ENCODE data around the gene CHKB. TPM values are rescaled to one million over a fixed set of nuclear protein-coding genes. Genes with fewer than 3 reads are reported as not detected.

CHKB gene
- total RNA-seq, 1 donor from 2014 or later = 36.1 TPM

GRCh38 chr22:50562523-50563412, 19.9 kb downstream of the CHKB start, which contains the start of gene SYCE3:
SYCE3 (minus strand) TSS chr22:50562919; CDS start chr22:50556405, 6,514 bp downstream.
- Histone ChIP-seq H3K4me3 (ENCODE audit: insufficient read depth, low read depth, low read length) (peak within 1 kb of the TSS; percentile 60), H3K9ac (ENCODE audit: low read length) (peak within 1 kb of the TSS; percentile 29), H3K4me2 (ENCODE audit: low read length) (peak within 1 kb of the TSS; percentile 91), H3K4me1 (ENCODE audit: insufficient read depth, low read length) (peaks cover 4% of the 10 kb centered on the region), H3K9me3 (ENCODE audit: insufficient read depth, low read depth, low read length) (no peaks in the 10 kb centered on the region), H4K20me1 (ENCODE audit: insufficient read depth, low read length) (no peaks in the 10 kb centered on the region), H3K36me3 (ENCODE audit: insufficient read depth, low read length) (no peaks in the 10 kb centered on the region), H2AFZ (ENCODE audit: low read depth, low read length) (peak within 1 kb of the TSS; percentile 94), H3K27me3 (ENCODE audit: insufficient read depth, low read length) (peaks cover 24% of the 10 kb centered on the region), H3K79me2 (ENCODE audit: insufficient read depth, low read length) (no peaks in the 10 kb centered on the region), H3K27ac (ENCODE audit: low read depth, low read length) (no peak within 1 kb of the TSS)
- Mint-ChIP-seq H3K36me3 (ENCODE audit: low read depth, unreplicated experiment) (peaks cover 7% of the 10 kb centered on the region), H3K27ac (ENCODE audit: unreplicated experiment) (peak within 1 kb of the TSS; percentile 47), H3K4me3 (ENCODE audit: unreplicated experiment) (peak within 1 kb of the TSS; percentile 92), H3K27me3 (ENCODE audit: low read depth, unreplicated experiment) (peaks cover 40% of the 10 kb centered on the region), H3K9me3 (ENCODE audit: unreplicated experiment) (peaks cover 1% of the 10 kb centered on the region), H3K4me1 (ENCODE audit: low read depth, unreplicated experiment) (peaks cover 5% of the 10 kb centered on the region)
- TF ChIP-seq, protein P1, sequence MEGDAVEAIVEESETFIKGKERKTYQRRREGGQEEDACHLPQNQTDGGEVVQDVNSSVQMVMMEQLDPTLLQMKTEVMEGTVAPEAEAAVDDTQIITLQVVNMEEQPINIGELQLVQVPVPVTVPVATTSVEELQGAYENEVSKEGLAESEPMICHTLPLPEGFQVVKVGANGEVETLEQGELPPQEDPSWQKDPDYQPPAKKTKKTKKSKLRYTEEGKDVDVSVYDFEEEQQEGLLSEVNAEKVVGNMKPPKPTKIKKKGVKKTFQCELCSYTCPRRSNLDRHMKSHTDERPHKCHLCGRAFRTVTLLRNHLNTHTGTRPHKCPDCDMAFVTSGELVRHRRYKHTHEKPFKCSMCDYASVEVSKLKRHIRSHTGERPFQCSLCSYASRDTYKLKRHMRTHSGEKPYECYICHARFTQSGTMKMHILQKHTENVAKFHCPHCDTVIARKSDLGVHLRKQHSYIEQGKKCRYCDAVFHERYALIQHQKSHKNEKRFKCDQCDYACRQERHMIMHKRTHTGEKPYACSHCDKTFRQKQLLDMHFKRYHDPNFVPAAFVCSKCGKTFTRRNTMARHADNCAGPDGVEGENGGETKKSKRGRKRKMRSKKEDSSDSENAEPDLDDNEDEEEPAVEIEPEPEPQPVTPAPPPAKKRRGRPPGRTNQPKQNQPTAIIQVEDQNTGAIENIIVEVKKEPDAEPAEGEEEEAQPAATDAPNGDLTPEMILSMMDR (IDR thresholded peaks at IDR 0.05; ENCODE audit: insufficient read depth, low read depth, low read length) = peak; percentile 55
- no peak for TF ChIP-seq EZH2 (IDR thresholded peaks at IDR 0.05; ENCODE audit: insufficient read depth, low read length)
- FAIRE-seq (no peak), DNase-seq (ENCODE audit: low read depth) (peak; percentile 51)

DNA sequence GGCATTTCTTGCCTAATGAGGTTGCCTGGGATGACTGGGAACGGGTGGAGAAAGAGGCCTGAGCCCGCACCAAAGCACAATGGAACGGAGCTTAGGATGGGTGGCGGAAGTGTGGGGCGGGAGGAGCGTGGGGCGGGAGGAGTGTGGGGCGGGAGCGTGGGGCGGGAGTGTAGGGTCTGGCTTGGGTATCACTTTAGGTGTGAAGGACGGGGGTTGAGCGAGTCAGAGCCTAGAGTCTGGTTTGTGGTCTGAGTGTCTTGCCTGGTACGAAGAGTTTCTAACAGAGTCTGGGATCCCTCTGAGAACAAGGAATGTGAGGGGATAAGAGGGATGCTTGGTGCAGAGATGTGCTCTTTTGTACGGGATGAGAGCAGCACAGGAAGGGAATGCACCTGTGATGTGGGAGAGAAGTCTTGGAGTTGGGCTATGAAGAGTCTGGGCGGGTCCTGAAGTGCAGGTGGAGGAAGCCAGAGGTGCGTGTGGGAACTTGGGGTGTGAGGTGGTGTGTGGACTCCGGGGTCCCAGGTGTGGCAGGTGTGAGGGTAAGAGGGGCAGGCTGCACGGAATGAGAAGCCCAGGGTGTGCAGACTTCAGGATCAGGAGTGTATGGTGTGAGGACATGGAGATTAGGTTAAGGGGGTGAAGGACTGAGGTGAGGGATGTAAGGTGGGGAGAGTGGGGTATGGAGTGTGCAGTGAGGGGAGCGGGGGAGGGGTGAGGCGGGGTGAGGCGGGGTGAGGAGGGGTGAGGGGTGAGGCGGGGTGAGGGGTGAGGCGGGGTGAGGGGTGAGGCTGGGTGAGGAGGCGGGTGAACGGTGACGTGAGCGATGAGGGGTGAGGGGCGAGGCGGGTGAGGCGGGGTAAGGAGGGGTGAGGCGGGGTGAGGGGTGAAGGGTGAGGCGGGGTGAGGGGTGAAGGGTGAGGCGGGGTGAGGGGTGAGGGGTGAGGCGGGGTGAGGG, 21.0 kb downstream of the CHKB start:
- H3K9me3 ChIP-seq (ENCODE audit: insufficient read depth, low read depth, low read length) = no peaks in the 10 kb centered on the region
- no peak for DNase-seq (ENCODE audit: low read depth)
- no peak overlapping the region for H3K9ac ChIP-seq (ENCODE audit: low read length)
- no peaks in the 10 kb centered on the region for H3K79me2 ChIP-seq (ENCODE audit: insufficient read depth, low read length)
- H3K27ac ChIP-seq (ENCODE audit: low read depth, low read length) = no peak overlapping the region
- Mint-ChIP-seq H3K27ac (ENCODE audit: unreplicated experiment) (peak overlapping the region; percentile 76), H3K27me3 (ENCODE audit: low read depth, unreplicated experiment) (peaks cover 40% of the 10 kb centered on the region), H3K4me3 (ENCODE audit: unreplicated experiment) (peak overlapping the region; percentile 75), H3K9me3 (ENCODE audit: unreplicated experiment) (peaks cover 1% of the 10 kb centered on the region), H3K4me1 (ENCODE audit: low read depth, unreplicated experiment) (peaks cover 5% of the 10 kb centered on the region), H3K36me3 (ENCODE audit: low read depth, unreplicated experiment) (peaks cover 6% of the 10 kb centered on the region)
- H3K27me3 ChIP-seq (ENCODE audit: insufficient read depth, low read length) = peaks cover 26% of the 10 kb centered on the region
- H3K4me1 ChIP-seq (ENCODE audit: insufficient read depth, low read length) = peaks cover 4% of the 10 kb centered on the region
- no peak overlapping the region for H3K4me3 ChIP-seq (ENCODE audit: insufficient read depth, low read depth, low read length)
- TF ChIP-seq, protein P1 (IDR thresholded peaks at IDR 0.05; ENCODE audit: insufficient read depth, low read depth, low read length) = no peak
- no peak for TF ChIP-seq EZH2 (IDR thresholded peaks at IDR 0.05; ENCODE audit: insufficient read depth, low read length)
- H3K4me2 ChIP-seq (ENCODE audit: low read length) = no peak overlapping the region
- FAIRE-seq = no peak
- no peaks in the 10 kb centered on the region for H4K20me1 ChIP-seq (ENCODE audit: insufficient read depth, low read length)
- no peak overlapping the region for H2AFZ ChIP-seq (ENCODE audit: low read depth, low read length)
- no peaks in the 10 kb centered on the region for H3K36me3 ChIP-seq (ENCODE audit: insufficient read depth, low read length)
